SIG-M5 (cell line): ENCODE results near the gene CCR1.
A peak's percentile ranks its signal among the peaks of the same experiment; 100 is the strongest.
"Not testable (repeated sequence)": the region's sequence is repeated elsewhere in the genome, so short reads cannot be mapped to it uniquely, and the experiment has no call there.

ENCODE experiments used
- DNase-seq: peaks from one replicate; lab custom pipeline; 2025; lab: John Stamatoyannopoulos, UW

The CCR1 gene

DNA sequence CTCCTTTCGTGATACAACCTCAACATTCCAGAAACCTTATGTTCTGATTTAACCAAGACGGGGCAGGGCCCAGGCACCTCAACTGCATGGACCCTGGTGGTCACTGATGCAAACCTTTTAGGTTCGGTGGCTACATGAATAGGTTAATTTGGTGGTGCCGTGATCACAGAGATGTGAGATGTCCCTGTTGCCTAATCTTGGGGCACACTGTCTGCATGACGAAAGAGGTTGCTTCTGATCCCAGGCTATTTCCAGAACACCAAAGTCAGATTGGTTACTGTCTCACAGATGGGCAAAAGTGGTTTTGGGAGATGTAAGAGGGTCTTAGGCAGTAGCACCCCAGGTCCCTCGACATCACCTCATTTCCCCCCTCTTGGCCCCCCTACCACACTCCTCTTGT, 4.0 kb upstream of the CCR1 start:
- DNase-seq = no peak

- no peak for DNase-seq
Observed at GRCh38 chr3:46209746-46210470, 1.8 kb upstream of the CCR1 start.

DNA sequence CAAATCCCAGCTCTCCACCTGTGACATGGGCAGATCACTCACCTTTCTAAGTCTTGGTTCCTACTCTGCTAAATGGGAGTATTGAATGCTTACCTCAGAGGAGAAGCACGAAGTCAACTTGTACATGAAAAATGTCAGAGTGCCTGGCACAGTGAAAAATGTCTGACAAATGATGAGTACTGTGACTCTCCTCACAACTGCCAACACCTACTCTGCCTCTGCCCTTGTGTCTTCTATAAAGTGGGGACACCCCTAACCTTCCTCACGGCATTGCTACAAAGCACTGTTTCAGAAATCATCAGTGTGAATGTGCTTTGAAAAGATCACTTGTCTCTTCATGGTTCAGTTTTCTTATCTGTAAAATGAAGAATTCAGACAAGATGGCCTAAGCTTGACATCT, 940 bp upstream of the CCR1 start:
- DNase-seq = no peak

- not testable (repeated sequence) for DNase-seq
Observed at GRCh38 chr3:46207514-46207913, 599 bp downstream of the CCR1 start.

- no peak for DNase-seq
Observed at GRCh38 chr3:46206282-46207015, 1.7 kb downstream of the CCR1 start.

- no peak for DNase-seq
Observed at GRCh38 chr3:46205286-46205960, 2.7 kb downstream of the CCR1 start.

- DNase-seq = no peak
Observed at GRCh38 chr3:46203681-46204080, 4.4 kb downstream of the CCR1 start.

- no peak for DNase-seq
Observed at GRCh38 chr3:46202535-46202934, 5.6 kb downstream of the CCR1 start.

- no peak for DNase-seq
Observed at GRCh38 chr3:46200790-46201189, 7.3 kb downstream of the CCR1 start.

DNA sequence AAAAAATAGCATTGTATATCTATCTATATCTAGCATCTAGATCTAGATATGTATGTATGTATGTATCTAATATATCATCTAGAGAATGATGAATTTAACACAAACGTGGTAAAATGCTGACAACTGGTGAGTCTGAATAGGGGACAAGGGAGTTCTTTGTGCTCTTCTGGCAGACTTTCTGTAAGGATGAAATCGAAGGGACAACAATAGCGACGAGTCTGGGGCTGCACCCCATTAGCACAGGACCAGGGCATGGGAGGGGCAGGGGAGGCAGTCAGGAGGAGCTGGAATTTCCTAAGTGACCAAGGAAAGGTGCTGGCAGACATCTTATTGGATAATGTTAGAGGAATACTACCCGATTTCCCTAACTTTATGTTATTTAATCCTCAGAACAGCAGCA, 7.9 kb downstream of the CCR1 start:
- DNase-seq = no peak

- no peak for DNase-seq
Observed at GRCh38 chr3:46196261-46196957, 11.7 kb downstream of the CCR1 start.

DNA sequence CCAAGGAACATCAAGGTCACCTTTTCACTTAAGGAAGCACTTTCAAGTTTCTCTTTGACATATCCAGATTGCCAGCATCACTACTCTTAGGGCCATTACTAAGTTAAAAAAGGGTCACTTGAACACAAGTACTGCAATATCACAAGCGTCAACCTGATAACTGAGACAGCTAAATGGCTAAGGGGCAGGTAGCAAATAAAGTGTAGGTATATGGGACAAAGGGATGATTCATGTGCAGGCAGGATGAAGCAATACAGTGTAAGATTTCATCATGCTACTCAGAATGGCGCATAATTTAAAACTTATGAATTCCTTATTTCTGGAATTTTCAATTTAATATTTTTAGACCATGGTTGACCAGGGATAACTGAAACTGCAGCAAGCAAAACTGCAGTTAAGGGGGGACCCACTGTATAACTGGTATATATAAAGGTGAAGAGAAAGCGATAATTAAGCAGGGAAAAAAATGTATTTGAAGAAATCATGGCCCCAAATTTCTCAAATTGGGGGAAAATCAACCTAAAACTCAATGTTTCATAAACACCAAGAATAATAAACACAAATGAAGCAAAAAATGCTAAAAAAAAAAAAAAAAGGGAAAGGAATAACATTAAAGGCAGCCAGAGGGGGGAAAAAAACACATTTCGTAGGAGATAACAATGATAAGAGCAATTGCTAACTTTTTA, 13.1 kb downstream of the CCR1 start:
- DNase-seq = no peak

DNA sequence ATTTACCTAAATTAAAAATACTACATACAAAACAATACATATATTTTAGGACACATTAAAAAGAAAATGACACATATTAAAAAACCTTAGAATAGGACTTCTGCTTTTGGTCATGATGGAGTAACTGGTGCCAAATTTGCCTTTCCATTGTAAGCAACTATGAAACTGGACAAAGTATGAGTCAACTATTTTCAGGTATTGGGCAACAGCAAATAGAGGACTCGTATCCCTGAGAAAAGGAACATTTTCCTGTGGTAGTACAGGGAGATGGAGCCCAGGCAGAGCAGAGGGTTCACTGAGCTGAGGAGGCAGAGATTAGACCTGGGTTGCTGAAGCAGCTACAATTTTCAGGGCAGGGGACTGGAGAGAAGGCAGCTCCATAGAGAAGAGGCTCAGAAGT, 14.7 kb downstream of the CCR1 start:
- DNase-seq = peak; percentile 53

DNA sequence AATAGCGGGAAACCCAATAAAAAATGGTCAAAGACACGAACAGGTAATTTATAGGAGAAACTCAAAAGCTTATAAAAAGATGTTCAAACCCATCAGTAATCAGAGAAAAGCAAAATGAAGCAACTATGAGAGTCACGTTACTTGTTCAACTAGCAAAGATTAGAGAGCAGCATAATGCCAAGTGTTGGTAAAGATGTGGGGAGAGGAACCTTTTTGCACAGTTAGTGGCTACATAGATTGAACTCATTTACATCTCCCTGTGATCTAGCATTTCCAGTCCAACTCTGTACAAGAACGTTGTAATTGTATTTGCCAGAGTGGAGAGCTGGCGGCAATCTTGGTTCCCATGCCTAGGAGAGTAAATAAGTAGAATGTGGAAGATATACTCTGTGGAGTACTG, 15.2 kb downstream of the CCR1 start:
- DNase-seq = no peak

GRCh38 chr3:46191730-46192129, 16.4 kb downstream of the CCR1 start:
- DNase-seq = peak; percentile 81

GRCh38 chr3:46188708-46189107, 19.4 kb downstream of the CCR1 start:
- DNase-seq = no peak

GRCh38 chr3:46187876-46188275, 20.2 kb downstream of the CCR1 start:
- no peak for DNase-seq

DNA sequence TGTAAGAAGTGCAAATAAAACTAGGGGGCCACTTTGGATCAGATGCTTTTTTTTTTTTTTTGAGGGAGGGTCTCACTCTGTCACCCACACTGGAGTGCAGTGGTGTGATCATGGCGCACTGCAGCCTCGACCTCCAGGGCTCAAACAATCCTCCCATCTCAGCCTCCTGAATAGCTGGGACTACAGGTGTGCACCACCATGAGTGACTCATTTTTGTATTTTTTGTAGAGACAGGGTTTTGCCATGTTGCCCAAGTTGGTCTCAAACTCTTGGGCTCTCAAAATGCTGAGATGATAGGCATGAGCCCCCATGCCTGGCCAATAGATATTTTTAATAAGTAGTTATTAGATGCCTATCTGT, 20.8 kb downstream of the CCR1 start:
- no peak for DNase-seq

DNA sequence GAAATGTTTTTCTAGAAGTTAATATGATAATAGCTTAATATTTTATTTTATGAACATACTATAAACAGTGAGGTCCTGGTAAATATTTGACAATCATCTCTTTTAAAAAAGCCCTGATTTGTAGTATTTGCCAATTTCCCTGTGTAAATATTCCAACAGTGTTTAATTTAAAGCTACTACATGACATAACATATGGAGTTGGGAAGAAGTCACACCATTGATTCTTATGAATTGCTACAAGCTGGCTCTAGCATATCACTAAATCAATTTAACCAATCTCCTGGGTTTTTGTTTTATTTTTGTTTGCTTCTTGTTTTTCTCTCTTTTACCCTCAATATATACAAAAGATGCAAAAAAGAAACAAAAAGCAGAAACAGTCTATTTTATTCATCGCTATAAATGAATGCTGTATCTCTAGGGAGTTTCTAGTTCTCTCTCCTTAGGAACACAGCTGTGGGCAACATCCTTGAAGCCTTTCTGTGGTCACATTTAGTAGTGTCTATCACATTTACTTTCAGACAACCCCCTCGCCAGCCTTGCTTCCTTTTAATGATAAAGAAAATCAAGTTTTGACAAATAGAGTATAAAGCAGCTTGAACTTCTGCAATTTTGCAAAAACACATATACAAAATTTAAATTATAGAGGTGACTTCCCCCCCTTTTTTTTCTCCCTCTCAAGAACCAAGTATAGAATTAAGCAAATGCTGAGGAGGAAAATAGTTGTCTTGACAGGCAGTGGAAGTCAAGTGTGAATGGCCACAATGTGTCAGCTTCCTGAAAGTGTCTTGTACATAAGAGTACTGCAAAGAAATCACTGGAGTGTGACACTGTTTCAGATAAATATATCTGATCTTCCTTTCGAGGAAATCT, 21.4 kb downstream of the CCR1 start:
- DNase-seq = no peak

DNA sequence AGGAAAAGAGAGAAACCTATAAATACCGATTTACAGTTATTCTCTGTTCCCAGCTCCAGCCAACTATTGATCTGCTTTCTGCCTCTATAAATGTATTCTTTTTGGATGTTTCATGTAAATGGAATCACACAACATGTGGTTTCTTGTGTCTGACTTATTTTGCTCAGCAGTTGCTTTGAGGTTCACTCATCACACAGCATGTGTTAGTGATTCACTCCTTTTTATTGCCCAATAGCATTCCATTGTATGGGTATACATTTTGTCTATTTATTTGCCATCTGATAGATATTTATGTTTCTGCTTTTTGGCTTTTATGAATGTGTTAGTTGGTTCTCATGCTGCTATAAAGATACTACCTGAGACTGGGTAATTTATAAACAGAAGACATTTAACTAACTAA, 23.6 kb downstream of the CCR1 start:
- DNase-seq = peak; percentile 47

GRCh38 chr3:46183330-46183729, 24.8 kb downstream of the CCR1 start:
- no peak for DNase-seq
